Retinal pigment epithelial cell (primary cell): ENCODE results near the gene AK4.
A peak's percentile ranks its signal among the peaks of the same experiment; 100 is the strongest.

Experiments used
- DNase-seq: peaks from one replicate; pipeline ENCODE4 v3.0.0-alpha.2; 2010; ENCODE audit warnings: low read depth
- H3K4me3 ChIP-seq: 2 replicates; pipeline ENCODE4 v1.5.1; 2011; ENCODE audit warnings: mild to moderate bottlenecking, low read length, control low read depth, moderate library complexity
- TF ChIP-seq, protein P1 (sequence below): conservative IDR thresholded peaks from 2 replicates; pipeline ENCODE4 v1.5.1; 2011; ENCODE audit warnings: low read depth, low read length, control low read depth, inconsistent platforms

Gene AK4

GRCh38 chr1:65264197-65264929 lies 116.4 kb downstream of the AK4 start:
- H3K4me3 ChIP-seq, result peak overlapping the region; percentile 41
- TF ChIP-seq, protein P1, sequence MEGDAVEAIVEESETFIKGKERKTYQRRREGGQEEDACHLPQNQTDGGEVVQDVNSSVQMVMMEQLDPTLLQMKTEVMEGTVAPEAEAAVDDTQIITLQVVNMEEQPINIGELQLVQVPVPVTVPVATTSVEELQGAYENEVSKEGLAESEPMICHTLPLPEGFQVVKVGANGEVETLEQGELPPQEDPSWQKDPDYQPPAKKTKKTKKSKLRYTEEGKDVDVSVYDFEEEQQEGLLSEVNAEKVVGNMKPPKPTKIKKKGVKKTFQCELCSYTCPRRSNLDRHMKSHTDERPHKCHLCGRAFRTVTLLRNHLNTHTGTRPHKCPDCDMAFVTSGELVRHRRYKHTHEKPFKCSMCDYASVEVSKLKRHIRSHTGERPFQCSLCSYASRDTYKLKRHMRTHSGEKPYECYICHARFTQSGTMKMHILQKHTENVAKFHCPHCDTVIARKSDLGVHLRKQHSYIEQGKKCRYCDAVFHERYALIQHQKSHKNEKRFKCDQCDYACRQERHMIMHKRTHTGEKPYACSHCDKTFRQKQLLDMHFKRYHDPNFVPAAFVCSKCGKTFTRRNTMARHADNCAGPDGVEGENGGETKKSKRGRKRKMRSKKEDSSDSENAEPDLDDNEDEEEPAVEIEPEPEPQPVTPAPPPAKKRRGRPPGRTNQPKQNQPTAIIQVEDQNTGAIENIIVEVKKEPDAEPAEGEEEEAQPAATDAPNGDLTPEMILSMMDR, result no peak
- DNase-seq, result no peak

GRCh38 chr1:65265296-65265650 lies 117.3 kb downstream of the AK4 start:
- peak overlapping the region; percentile 58 for H3K4me3 ChIP-seq
- DNase-seq, result no peak
- TF ChIP-seq, protein P1, result no peak

DNA sequence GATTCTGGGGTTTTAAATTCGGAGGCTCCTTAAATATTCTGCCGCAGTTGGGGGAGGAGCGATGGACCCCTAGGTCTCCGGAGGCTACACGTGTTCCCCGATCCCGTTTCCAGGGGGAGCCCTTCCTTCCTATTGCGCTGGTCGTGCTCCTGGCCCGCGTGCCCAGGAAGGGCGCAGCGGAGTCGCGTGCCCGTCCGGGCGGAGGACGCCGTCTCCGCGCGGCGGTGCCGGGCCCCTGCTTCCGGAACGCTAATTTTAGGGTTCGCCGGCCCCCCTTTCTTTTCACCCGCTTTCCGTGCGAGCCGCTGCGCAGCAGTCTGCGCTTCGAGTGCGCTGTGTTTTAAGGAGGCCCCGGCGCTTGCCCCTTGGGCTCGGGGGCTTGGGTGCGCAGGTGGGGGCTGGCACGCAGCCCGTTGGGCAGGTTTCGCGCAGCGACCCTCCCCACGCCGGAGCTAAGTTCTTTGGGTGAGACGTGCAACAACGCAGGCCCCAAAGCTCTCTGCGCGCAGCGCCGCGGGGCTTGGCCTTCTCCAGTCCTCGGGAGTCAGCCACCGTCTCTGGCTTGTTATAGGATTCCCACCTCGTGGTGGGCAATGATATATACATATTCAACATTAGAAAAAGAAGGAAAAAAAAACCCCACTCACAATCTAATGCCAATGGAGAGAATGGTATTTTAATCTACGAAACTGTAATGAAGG lies 117.8 kb downstream of the AK4 start:
- DNase-seq, result no peak
- H3K4me3 ChIP-seq, result peak overlapping the region; percentile 58
- TF ChIP-seq, protein P1, result peak; percentile 57

GRCh38 chr1:65266476-65266875 lies 118.5 kb downstream of the AK4 start:
- no peak for DNase-seq
- TF ChIP-seq, protein P1, result no peak
- no peak overlapping the region for H3K4me3 ChIP-seq

DNA sequence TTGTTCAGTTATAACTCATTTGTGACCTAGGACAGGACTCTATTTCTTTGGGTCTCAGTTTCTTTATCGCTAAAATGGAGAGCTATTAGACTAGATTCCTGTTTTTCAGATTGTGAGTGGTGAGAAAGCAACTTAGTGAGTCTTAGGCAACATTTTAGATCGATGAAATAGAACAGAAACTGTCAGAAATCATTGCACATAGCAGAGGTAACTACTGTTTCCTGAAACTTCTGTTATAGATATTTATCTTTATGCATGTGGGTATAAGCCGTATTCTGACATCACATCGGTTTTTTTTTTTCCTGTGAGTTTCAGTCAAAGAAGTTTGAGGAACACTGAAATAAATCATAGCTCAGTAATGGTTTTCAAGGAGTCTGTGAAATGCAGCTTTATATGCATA lies 119.3 kb downstream of the AK4 start:
- no peak for DNase-seq
- H3K4me3 ChIP-seq, result no peak overlapping the region
- TF ChIP-seq, protein P1, result no peak

GRCh38 chr1:65267683-65268082 lies 119.7 kb downstream of the AK4 start:
- H3K4me3 ChIP-seq, result no peak overlapping the region
- no peak for DNase-seq
- TF ChIP-seq, protein P1, result no peak

- TF ChIP-seq, protein P1, result no peak
- DNase-seq, result no peak
- no peak overlapping the region for H3K4me3 ChIP-seq
These were observed 121.6 kb downstream of the AK4 start for GRCh38 chr1:65269612-65270011.
